Activated T-helper 1 cell treated with anti-CD3 and anti-CD28 coated beads, Interleukin-12 subunit alpha, Interleukin-12 subunit beta, Interleukin-2, Interleukin-4 antibody, amounts not matched to agents 30 ng/mL and 10 ng/mL and 1 ng/mL, durations not matched to agents 14 hours and 24 hours and 36 hours (primary cell): ENCODE measurements around the gene LRP1. TPM values are rescaled to one million over a fixed set of nuclear protein-coding genes. Genes with fewer than 3 reads are reported as not detected.

ENCODE experiments used
- DNase-seq: peaks from one replicate; pipeline ENCODE4 v3.0.0; 2021; ENCODE audit warnings: low spot score
- H3K27ac Mint-ChIP-seq: one replicate; pipeline ENCODE4 v1.8.0; 2021; ENCODE audit warnings: mild to moderate bottlenecking, mixed read lengths
- H3K27me3 Mint-ChIP-seq: one replicate; pipeline ENCODE4 v1.8.0; 2022; ENCODE audit warnings: mild to moderate bottlenecking, moderate library complexity, mixed read lengths; ENCODE audit not compliant: insufficient read depth
- H3K36me3 Mint-ChIP-seq: one replicate; pipeline ENCODE4 v1.8.0; 2021; ENCODE audit warnings: low read depth, mixed read lengths
- H3K4me1 Mint-ChIP-seq: one replicate; pipeline ENCODE4 v1.8.0; 2021; ENCODE audit warnings: low read depth, mixed read lengths
- H3K4me3 Mint-ChIP-seq: one replicate; pipeline ENCODE4 v1.8.0; 2021; ENCODE audit warnings: mild to moderate bottlenecking, moderate library complexity, mixed read lengths
- H3K9me3 Mint-ChIP-seq: one replicate; pipeline ENCODE4 v1.8.0; 2021; ENCODE audit warnings: mixed read lengths
- intact Hi-C: fragments of 100-400 bp; cut with micrococcal nuclease; formaldehyde crosslinking; loops from one replicate; pipeline ENCODE4 v1.15.1; 2024
- total RNA-seq: library from RNA; stranded (reverse); gene quantifications from 2 replicates; pipeline ENCODE4 v1.2.3, GENCODE V29; 2022

LRP1 gene
- total RNA-seq, 1 donor from 2014 or later, result 0.26 TPM

GRCh38 chr12:57150400-57151000, 22.2 kb downstream of the LRP1 start:
- DNase-seq, result no peak
- intact Hi-C loops, result no loop called here
- H3K9me3 Mint-ChIP-seq, result no peaks in the 10 kb centered on the region
- H3K27ac Mint-ChIP-seq, result no peak overlapping the region
- H3K4me1 Mint-ChIP-seq, result no peaks in the 10 kb centered on the region
- H3K36me3 Mint-ChIP-seq, result no peaks in the 10 kb centered on the region
- no peak overlapping the region for H3K4me3 Mint-ChIP-seq
- peaks cover 1% of the 10 kb centered on the region for H3K27me3 Mint-ChIP-seq

- Mint-ChIP-seq H3K36me3 (no peaks in the 10 kb centered on the region), H3K4me3 (no peak overlapping the region), H3K9me3 (no peaks in the 10 kb centered on the region), H3K4me1 (no peaks in the 10 kb centered on the region), H3K27ac (no peak overlapping the region), H3K27me3 (peaks cover 1% of the 10 kb centered on the region)
- intact Hi-C loops, result no loop called here
- no peak for DNase-seq
Observed at GRCh38 chr12:57151741-57152630, 23.7 kb downstream of the LRP1 start.

GRCh38 chr12:57152639-57153038, 24.4 kb downstream of the LRP1 start:
- intact Hi-C loops, result no loop called here
- H3K9me3 Mint-ChIP-seq, result no peaks in the 10 kb centered on the region
- peaks cover 2% of the 10 kb centered on the region for H3K4me1 Mint-ChIP-seq
- no peak overlapping the region for H3K4me3 Mint-ChIP-seq
- H3K36me3 Mint-ChIP-seq, result no peaks in the 10 kb centered on the region
- no peak overlapping the region for H3K27ac Mint-ChIP-seq
- peaks cover 1% of the 10 kb centered on the region for H3K27me3 Mint-ChIP-seq
- no peak for DNase-seq

GRCh38 chr12:57153415-57153997, 25.2 kb downstream of the LRP1 start:
- intact Hi-C loops, result no loop called here
- Mint-ChIP-seq H3K36me3 (no peaks in the 10 kb centered on the region), H3K9me3 (no peaks in the 10 kb centered on the region)

DNA sequence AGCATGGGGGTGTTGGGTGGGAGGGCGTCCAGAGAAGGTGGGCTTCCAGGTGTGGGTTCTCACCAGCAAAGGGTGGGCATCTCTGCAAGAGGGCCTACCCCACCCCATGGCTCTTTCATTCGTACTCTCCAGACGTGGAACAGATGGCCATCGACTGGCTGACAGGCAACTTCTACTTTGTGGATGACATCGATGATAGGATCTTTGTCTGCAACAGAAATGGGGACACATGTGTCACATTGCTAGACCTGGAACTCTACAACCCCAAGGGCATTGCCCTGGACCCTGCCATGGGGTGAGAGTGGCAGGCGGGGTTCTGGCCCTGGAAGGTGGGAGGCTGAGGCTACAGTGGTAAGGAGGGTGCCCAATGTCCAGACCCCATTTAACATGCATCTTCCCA, 25.8 kb downstream of the LRP1 start:
- Mint-ChIP-seq H3K4me1 (peaks cover 5% of the 10 kb centered on the region), H3K36me3 (no peaks in the 10 kb centered on the region), H3K4me3 (no peak overlapping the region), H3K9me3 (no peaks in the 10 kb centered on the region), H3K27ac (no peak overlapping the region), H3K27me3 (peaks cover 1% of the 10 kb centered on the region)
- intact Hi-C loops, result no loop called here
- DNase-seq, result no peak

More at GRCh38 chr12:57153415-57153997, 25.2 kb downstream of the LRP1 start:
- Mint-ChIP-seq H3K4me3 (no peak overlapping the region), H3K27me3 (peaks cover 1% of the 10 kb centered on the region), H3K4me1 (peaks cover 5% of the 10 kb centered on the region), H3K27ac (no peak overlapping the region)
- no peak for DNase-seq

DNA sequence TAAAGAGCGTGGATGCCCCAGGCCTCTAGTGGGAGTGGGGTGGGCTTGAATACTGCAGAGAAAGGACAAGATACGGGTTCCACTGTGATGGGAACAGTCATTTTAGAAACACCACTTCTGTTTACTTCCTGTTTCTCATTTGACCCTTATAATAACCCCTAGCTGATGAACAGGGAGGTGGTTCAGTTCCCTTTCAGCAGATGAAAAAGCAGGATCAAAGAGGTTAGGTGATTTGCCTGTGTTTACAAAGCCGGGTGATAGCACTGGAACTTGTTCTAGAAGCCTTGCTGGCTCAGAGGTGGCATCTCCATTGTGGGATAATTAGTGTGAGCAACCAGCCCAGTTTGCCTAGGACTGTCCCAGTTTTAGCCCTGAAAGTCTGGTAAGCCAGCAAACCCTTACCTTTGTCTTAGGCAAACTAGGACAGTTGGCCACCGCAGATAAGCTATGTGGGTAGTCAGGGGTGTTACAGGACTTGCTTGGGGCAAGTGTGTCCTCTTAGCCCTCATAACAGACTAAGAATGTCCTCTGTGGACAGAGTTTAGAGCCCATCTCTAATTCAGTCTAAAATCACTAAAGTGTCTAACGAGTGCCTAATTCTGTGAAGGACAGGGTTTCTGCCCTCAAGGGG, 26.6 kb downstream of the LRP1 start:
- Mint-ChIP-seq H3K9me3 (no peaks in the 10 kb centered on the region), H3K27me3 (peaks cover 1% of the 10 kb centered on the region), H3K27ac (no peak overlapping the region), H3K36me3 (no peaks in the 10 kb centered on the region), H3K4me3 (no peak overlapping the region), H3K4me1 (peaks cover 5% of the 10 kb centered on the region)
- intact Hi-C loops, result no loop called here
- no peak for DNase-seq

DNA sequence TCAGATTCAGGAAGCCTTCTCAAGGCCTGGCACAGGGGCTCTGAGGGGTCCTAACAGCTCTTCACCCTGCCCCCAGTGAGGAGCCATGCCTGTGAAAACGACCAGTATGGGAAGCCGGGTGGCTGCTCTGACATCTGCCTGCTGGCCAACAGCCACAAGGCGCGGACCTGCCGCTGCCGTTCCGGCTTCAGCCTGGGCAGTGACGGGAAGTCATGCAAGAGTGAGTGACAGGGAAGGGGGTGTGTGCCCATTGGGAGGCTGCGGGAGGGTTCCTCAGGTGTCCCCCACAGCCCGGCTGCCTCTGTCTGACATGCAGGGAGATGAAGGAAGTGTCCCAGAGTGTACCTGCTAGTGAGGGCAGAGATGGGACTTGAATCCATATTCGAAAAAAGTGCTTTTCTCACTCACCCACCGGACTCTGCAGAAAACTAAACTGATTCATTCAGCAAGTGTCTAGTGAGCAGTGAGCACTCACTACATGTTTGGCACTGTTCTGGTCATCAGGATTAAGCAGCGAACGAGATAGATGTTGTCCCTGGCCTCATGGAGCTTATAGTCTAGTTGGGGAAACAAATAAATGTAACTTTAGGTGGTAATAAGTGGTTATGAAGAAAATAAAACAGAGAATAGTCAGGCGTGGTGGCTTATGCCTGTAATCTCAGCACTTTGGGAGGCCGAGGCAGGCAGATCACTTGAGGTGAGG, 28.6 kb downstream of the LRP1 start:
- intact Hi-C loops, result no loop called here
- Mint-ChIP-seq H3K27ac (no peak overlapping the region), H3K4me1 (peaks cover 5% of the 10 kb centered on the region), H3K36me3 (no peaks in the 10 kb centered on the region), H3K9me3 (no peaks in the 10 kb centered on the region), H3K27me3 (peaks cover 3% of the 10 kb centered on the region), H3K4me3 (no peak overlapping the region)
- DNase-seq, result no peak

GRCh38 chr12:57157588-57158173, 29.4 kb downstream of the LRP1 start:
- H3K9me3 Mint-ChIP-seq, result no peaks in the 10 kb centered on the region
- intact Hi-C loops, result no loop called here
- H3K4me3 Mint-ChIP-seq, result no peak overlapping the region
- peaks cover 5% of the 10 kb centered on the region for H3K4me1 Mint-ChIP-seq
- H3K36me3 Mint-ChIP-seq, result no peaks in the 10 kb centered on the region
- H3K27ac Mint-ChIP-seq, result no peak overlapping the region
- DNase-seq, result no peak
- H3K27me3 Mint-ChIP-seq, result peaks cover 3% of the 10 kb centered on the region

DNA sequence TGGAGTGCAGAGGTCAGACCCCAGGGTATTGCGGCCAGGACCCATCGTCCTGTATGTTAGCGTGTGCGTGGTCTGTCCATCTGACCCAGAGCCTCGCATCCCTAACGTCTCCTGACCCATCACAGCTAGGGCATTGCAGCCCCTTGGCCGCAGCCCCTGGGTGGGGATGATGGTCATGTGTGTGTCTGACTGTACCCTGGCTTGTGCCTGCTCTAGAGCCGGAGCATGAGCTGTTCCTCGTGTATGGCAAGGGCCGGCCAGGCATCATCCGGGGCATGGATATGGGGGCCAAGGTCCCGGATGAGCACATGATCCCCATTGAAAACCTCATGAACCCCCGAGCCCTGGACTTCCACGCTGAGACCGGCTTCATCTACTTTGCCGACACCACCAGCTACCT, 29.9 kb downstream of the LRP1 start:
- intact Hi-C loops, result no loop called here
- Mint-ChIP-seq H3K9me3 (no peaks in the 10 kb centered on the region), H3K27ac (no peak overlapping the region), H3K4me1 (peaks cover 5% of the 10 kb centered on the region), H3K4me3 (no peak overlapping the region), H3K27me3 (peaks cover 3% of the 10 kb centered on the region), H3K36me3 (no peaks in the 10 kb centered on the region)
- no peak for DNase-seq

GRCh38 chr12:57158665-57159064, 30.4 kb downstream of the LRP1 start:
- DNase-seq, result no peak
- H3K4me3 Mint-ChIP-seq, result no peak overlapping the region
- intact Hi-C loops, result no loop called here
- H3K4me1 Mint-ChIP-seq, result peaks cover 5% of the 10 kb centered on the region
- H3K9me3 Mint-ChIP-seq, result no peaks in the 10 kb centered on the region
- no peaks in the 10 kb centered on the region for H3K36me3 Mint-ChIP-seq
- no peak overlapping the region for H3K27ac Mint-ChIP-seq
- peaks cover 3% of the 10 kb centered on the region for H3K27me3 Mint-ChIP-seq

- DNase-seq, result no peak
- H3K27me3 Mint-ChIP-seq, result peaks cover 3% of the 10 kb centered on the region
- H3K4me3 Mint-ChIP-seq, result no peak overlapping the region
- H3K36me3 Mint-ChIP-seq, result no peaks in the 10 kb centered on the region
- no peak overlapping the region for H3K27ac Mint-ChIP-seq
- intact Hi-C loops, result no loop called here
- H3K9me3 Mint-ChIP-seq, result no peaks in the 10 kb centered on the region
- peaks cover 5% of the 10 kb centered on the region for H3K4me1 Mint-ChIP-seq
Observed at GRCh38 chr12:57159311-57159710, 31.0 kb downstream of the LRP1 start.

GRCh38 chr12:57160040-57160439, 31.8 kb downstream of the LRP1 start:
- Mint-ChIP-seq H3K36me3 (no peaks in the 10 kb centered on the region), H3K27me3 (peaks cover 3% of the 10 kb centered on the region), H3K4me3 (no peak overlapping the region), H3K4me1 (peaks cover 5% of the 10 kb centered on the region), H3K9me3 (no peaks in the 10 kb centered on the region), H3K27ac (no peak overlapping the region)
- DNase-seq, result no peak
- intact Hi-C loops, result no loop called here
